ENCODE measurements around the gene DUSP6. TPM values are rescaled to one million over a fixed set of nuclear protein-coding genes. Genes with fewer than 3 reads are reported as not detected.

Gene DUSP6
- total and polyA plus RNA-seq, 7 donors, result 27.0 to 39.7 (median 33.2) TPM

GRCh38 chr12:89353823-89354611, 1.7 kb upstream of the DUSP6 start:
- no peaks in the 10 kb centered on the region for H3K27me3 ChIP-seq
- WGBS, 2 donors, result 0 to 1% methylated on average over 74 of the region's 74 CpGs
- H3K27ac ChIP-seq, result peak overlapping the region; percentile 94 to 100 (median 95)
- H3K4me3 ChIP-seq, result peak overlapping the region; percentile 66 to 91 (median 87)
- peaks cover 0 to 5% (median under 1%) of the 10 kb centered on the region in 4 donors for H3K36me3 ChIP-seq
- TF ChIP-seq POLR2AphosphoS5 (IDR thresholded peaks at IDR 0.05), result peak; percentile 2 to 33 (median 16)
- TF ChIP-seq POLR2A (IDR thresholded peaks at IDR 0.05), result no peak
- H3K9me3 ChIP-seq, result no peaks in the 10 kb centered on the region
- DNase-seq, result peak; percentile 87
- intact Hi-C loops (cut with DNase I), result loop anchor here (2.0 to 10.0 kb wide), 7 partner anchors 99 to 1209 kb away; partner anchors contain the start of genes ATP2B1, CEP290, POC1B and TMTC3
- peaks cover 0 to 27% (median 8%) of the 10 kb centered on the region in 4 donors for H3K4me1 ChIP-seq

DNA sequence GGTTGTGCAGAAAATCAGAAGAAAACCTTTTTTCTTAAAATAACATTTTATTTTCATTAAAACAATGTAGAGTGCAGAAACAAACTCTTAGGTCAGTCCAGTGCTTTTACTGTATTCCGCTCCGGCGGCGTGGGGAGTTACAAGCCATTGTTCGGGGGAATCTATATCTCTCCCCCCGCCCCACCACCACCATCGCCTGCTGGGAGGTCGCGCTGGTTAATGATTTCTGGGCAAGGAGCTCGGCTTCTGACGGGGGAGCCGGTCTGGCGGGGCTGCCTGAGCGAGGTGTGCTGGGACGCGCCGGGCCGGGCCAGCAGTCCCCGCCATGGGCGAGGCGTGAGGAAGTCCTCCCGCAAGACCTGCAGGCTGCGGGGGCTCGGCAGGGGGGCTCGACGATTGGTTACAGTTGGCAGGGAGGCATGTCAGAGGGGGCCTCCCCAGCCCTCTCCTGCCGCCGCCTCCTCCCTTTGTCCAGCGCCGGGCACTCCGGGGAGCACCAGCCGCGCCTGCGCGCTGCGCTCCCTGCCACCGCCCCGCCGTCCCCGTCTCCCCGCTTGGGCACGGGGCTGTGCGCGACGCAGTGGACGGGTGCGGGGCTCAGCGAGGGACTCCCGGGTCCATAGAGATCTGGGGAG, 1.0 kb upstream of the DUSP6 start:
- TF ChIP-seq POLR2AphosphoS5 (IDR thresholded peaks at IDR 0.05), result peak in 3 of 4 donors; percentile 49 to 81 (median 78)
- TF ChIP-seq POLR2A (IDR thresholded peaks at IDR 0.05), result peak; percentile 14 to 46
- TF ChIP-seq EP300 (IDR thresholded peaks at IDR 0.05), result no peak
- peak overlapping the region; percentile 66 to 91 (median 87) for H3K4me3 ChIP-seq
- DNase-seq, result peak; percentile 86
- WGBS, 2 donors, result 1% methylated on average over 49 of the region's 49 CpGs
- no peaks in the 10 kb centered on the region for H3K27me3 ChIP-seq
- H3K9me3 ChIP-seq, result no peaks in the 10 kb centered on the region
- intact Hi-C loops (cut with DNase I), result loop anchor here (2.0 to 10.0 kb wide), 7 partner anchors 99 to 1209 kb away; partner anchors contain the start of genes ATP2B1, CEP290, POC1B and TMTC3
- H3K27ac ChIP-seq, result peak overlapping the region; percentile 94 to 100 (median 95)
- peaks cover 0 to 31% (median 8%) of the 10 kb centered on the region in 4 donors for H3K4me1 ChIP-seq
- peaks cover 0 to 8% (median 0%) of the 10 kb centered on the region in 4 donors for H3K36me3 ChIP-seq

- WGBS, 2 donors, result 0% methylated on average over 10 of the region's 10 CpGs
- Histone ChIP-seq H3K4me1 (peaks cover 0 to 35% (median 11%) of the 10 kb centered on the region in 4 donors), H3K27ac (peak overlapping the region; percentile 94 to 100 (median 95)), H3K27me3 (no peaks in the 10 kb centered on the region), H3K4me3 (peak overlapping the region; percentile 66 to 91 (median 87)), H3K36me3 (peaks cover 0 to 11% (median 0%) of the 10 kb centered on the region in 4 donors), H3K9me3 (no peaks in the 10 kb centered on the region)
- intact Hi-C loops (cut with DNase I), result loop anchor here (2.0 to 10.0 kb wide), 7 partner anchors 101 to 1207 kb away; partner anchors contain the start of genes ATP2B1, CEP290, POC1B and TMTC3
- DNase-seq, result no peak
- TF ChIP-seq POLR2A (IDR thresholded peaks at IDR 0.05) (peak; percentile 91 to 93), POLR2AphosphoS5 (IDR thresholded peaks at IDR 0.05) (peak in 2 of 4 donors; percentile 97), EP300 (IDR thresholded peaks at IDR 0.05) (no peak)
Measured at GRCh38 chr12:89352242-89352491, 134 bp downstream of the DUSP6 start.

DNA sequence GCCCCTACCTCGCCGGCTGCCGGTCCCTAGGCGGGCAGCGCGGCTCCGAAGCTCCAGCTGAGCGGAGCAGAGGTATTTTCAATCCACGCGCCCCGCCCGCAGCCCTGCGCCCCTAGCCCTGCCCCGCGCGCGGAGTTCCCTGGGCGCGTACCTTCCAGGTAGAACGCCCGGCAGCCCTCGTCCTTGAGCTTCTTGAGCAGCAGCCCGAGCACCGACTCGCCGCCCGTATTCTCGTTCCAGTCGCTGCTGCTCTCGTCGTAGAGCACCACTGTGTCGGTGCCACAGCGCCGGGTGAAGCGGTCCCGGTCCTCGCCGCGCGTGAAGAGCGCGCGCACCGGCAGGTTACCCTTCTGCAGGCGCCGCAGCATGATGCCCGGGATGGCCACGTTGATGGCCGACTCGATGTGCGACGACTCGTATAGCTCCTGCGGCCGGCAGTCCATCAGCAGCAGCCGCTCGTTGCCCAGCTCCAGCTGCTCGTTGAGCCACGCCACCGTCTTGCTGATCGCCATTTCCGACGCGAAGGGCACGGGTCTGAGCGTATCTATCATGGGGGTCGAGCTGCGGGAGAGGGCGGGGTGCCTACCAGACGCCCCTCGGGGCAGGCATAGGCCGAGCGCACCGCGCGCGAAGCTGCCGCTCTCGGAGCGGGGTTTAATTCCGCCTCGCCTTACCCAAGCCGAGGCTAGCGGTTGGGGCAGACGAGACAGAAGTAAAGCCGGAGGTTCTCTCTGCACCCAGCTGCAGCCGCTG, 636 bp downstream of the DUSP6 start:
- no peaks in the 10 kb centered on the region for H3K27me3 ChIP-seq
- TF ChIP-seq POLR2AphosphoS5 (IDR thresholded peaks at IDR 0.05) (peak in 1 of 4 donors; percentile 5), POLR2A (IDR thresholded peaks at IDR 0.05) (no peak)
- no peaks in the 10 kb centered on the region for H3K9me3 ChIP-seq
- H3K4me3 ChIP-seq, result peak overlapping the region; percentile 66 to 91 (median 87)
- peak; percentile 71 for DNase-seq
- peaks cover 0 to 39% (median 13%) of the 10 kb centered on the region in 4 donors for H3K4me1 ChIP-seq
- H3K27ac ChIP-seq, result peak overlapping the region; percentile 94 to 100 (median 95)
- intact Hi-C loops (cut with DNase I), result loop anchor here (2.0 to 10.0 kb wide), 7 partner anchors 101 to 1207 kb away; partner anchors contain the start of genes ATP2B1, CEP290, POC1B and TMTC3
- H3K36me3 ChIP-seq, result peaks cover 0 to 11% (median 0%) of the 10 kb centered on the region in 4 donors
- 0% methylated on average over 87 of the region's 87 CpGs for WGBS, 2 donors

- 4 to 6% methylated on average over 51 of the region's 51 CpGs for WGBS, 2 donors
- H3K27ac ChIP-seq, result peak overlapping the region; percentile 94 to 100 (median 95)
- TF ChIP-seq POLR2AphosphoS5 (IDR thresholded peaks at IDR 0.05) (no peak), EP300 (IDR thresholded peaks at IDR 0.05) (no peak), POLR2A (IDR thresholded peaks at IDR 0.05) (no peak)
- TF ChIP-seq, protein P1, sequence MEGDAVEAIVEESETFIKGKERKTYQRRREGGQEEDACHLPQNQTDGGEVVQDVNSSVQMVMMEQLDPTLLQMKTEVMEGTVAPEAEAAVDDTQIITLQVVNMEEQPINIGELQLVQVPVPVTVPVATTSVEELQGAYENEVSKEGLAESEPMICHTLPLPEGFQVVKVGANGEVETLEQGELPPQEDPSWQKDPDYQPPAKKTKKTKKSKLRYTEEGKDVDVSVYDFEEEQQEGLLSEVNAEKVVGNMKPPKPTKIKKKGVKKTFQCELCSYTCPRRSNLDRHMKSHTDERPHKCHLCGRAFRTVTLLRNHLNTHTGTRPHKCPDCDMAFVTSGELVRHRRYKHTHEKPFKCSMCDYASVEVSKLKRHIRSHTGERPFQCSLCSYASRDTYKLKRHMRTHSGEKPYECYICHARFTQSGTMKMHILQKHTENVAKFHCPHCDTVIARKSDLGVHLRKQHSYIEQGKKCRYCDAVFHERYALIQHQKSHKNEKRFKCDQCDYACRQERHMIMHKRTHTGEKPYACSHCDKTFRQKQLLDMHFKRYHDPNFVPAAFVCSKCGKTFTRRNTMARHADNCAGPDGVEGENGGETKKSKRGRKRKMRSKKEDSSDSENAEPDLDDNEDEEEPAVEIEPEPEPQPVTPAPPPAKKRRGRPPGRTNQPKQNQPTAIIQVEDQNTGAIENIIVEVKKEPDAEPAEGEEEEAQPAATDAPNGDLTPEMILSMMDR (IDR thresholded peaks at IDR 0.05), result no peak
- peak overlapping the region; percentile 66 to 91 (median 87) for H3K4me3 ChIP-seq
- peaks cover 0 to 11% (median 0%) of the 10 kb centered on the region in 4 donors for H3K36me3 ChIP-seq
- peaks cover 0 to 38% (median 17%) of the 10 kb centered on the region in 4 donors for H3K4me1 ChIP-seq
- H3K9me3 ChIP-seq, result no peaks in the 10 kb centered on the region
- peak; percentile 69 for DNase-seq
- no peaks in the 10 kb centered on the region for H3K27me3 ChIP-seq
- intact Hi-C loops (cut with DNase I), result loop anchor here (5.0 to 10.0 kb wide), 5 partner anchors 176 to 1206 kb away; partner anchors contain the start of genes ATP2B1, CEP290, POC1B and TMTC3
Measured at GRCh38 chr12:89350630-89351488, 1.4 kb downstream of the DUSP6 start.
